HEK293 (cell line): ENCODE data around the gene ACSL4.
"Not testable (repeated sequence)": the region's sequence is repeated elsewhere in the genome, so short reads cannot be mapped to it uniquely, and the experiment has no call there.

Source experiments
- CTCF ChIP-seq: fragments of 450-650 bp; formaldehyde crosslinking; IDR thresholded peaks from 2 replicates; pipeline ENCODE4 v1.5.1; 2016; ENCODE audit warnings: missing biosample characterization, missing genetic modification characterization
- HOXA7 ChIP-seq: sonication (generic); formaldehyde crosslinking; IDR thresholded peaks from 2 replicates; pipeline ENCODE4 v1.8.1; 2022; ENCODE audit warnings: missing genetic modification reagents, borderline replicate concordance
- PBX3 ChIP-seq: sonication (generic); formaldehyde crosslinking; IDR thresholded peaks from 2 replicates; pipeline ENCODE4 v1.8.1; 2022; ENCODE audit warnings: mild to moderate bottlenecking, moderate library complexity, missing genetic modification reagents
- ZBTB21 ChIP-seq: fragments of 450-650 bp; formaldehyde crosslinking; IDR thresholded peaks from 2 replicates; pipeline ENCODE4 v1.5.1; 2017; ENCODE audit warnings: missing biosample characterization, missing genetic modification characterization
- ZBTB44 ChIP-seq: fragments of 450-650 bp; IDR thresholded peaks from 2 replicates; pipeline ENCODE4 v1.5.1; 2018; ENCODE audit warnings: missing biosample characterization, mild to moderate bottlenecking, missing genetic modification characterization
- ZNF274 ChIP-seq, 2 experiments: fragments of 200-500 bp in 1 of 2; fragments of 450-650 bp in 1 of 2; sonication (Bioruptor generic) in 1 of 2; formaldehyde crosslinking in 1 of 2; IDR thresholded peaks; 2 replicates each; pipeline versions ENCODE4 v1.5.1 to v1.6.1; 2014 to 2016; ENCODE audit warnings: borderline replicate concordance in 1 of 2, inconsistent platforms in 1 of 2, low read length in 1 of 2, missing biosample characterization in 1 of 2, missing genetic modification characterization in 1 of 2
- ZNF302 ChIP-seq: fragments of 450-650 bp; formaldehyde crosslinking; IDR thresholded peaks from 2 replicates; pipeline ENCODE4 v1.5.1; 2016; ENCODE audit warnings: missing biosample characterization, missing genetic modification characterization, low read depth
- ZNF561 ChIP-seq: fragments of 450-650 bp; IDR thresholded peaks from 2 replicates; pipeline ENCODE4 v1.5.1; 2018; ENCODE audit warnings: missing biosample characterization, missing genetic modification characterization, borderline replicate concordance
- ZNF707 ChIP-seq: fragments of 450-650 bp; formaldehyde crosslinking; IDR thresholded peaks from 2 replicates; pipeline ENCODE4 v1.5.1; 2016; ENCODE audit warnings: missing biosample characterization, missing genetic modification characterization
- ZSCAN16 ChIP-seq: fragments of 450-650 bp; formaldehyde crosslinking; IDR thresholded peaks from 2 replicates; pipeline ENCODE4 v1.5.1; 2016; ENCODE audit warnings: missing biosample characterization, missing genetic modification characterization

- TF ChIP-seq ZSCAN16 (tag by site-specific recombination); HOXA7; CTCF (tag by site-specific recombination); ZNF561 (tag by site-specific recombination); ZNF302 (tag by site-specific recombination); ZNF707 (tag by site-specific recombination); ZBTB44 (tag by site-specific recombination); ZNF274 (IDR thresholded peaks at IDR 0.05; ENCODE audit: low read length); ZNF274 (tag by site-specific recombination; IDR thresholded peaks at IDR 0.05; ENCODE audit: borderline replicate concordance); PBX3 (CRISPR knock-in tag); ZBTB21 (tag by site-specific recombination): not testable (repeated sequence)
These were observed 8.1 kb downstream of the ACSL4 start for GRCh38 chrX:109724971-109725370.
